Neural cell (in vitro differentiated cells): Measurements from ENCODE around the gene CHST11. TPM values are rescaled to one million over a fixed set of nuclear protein-coding genes. Genes with fewer than 3 reads are reported as not detected.

ENCODE experiments used
- H2AFZ ChIP-seq: fragments of 200-600, 300-800 bp; sonication (generic), shearing (Covaris generic); 2 replicates; pipeline ENCODE4 v1.6.0; 2014; ENCODE audit warnings: low read depth, mild to moderate bottlenecking, antibody characterized with exemption, low read length, moderate library complexity
- H3F3A ChIP-seq: fragments of 200-600 bp; shearing (Covaris generic); 2 replicates; pipeline ENCODE4 v1.6.1; 2016; ENCODE audit warnings: mild to moderate bottlenecking, moderate library complexity, mixed read lengths, antibody characterized with exemption, low read length; ENCODE audit not compliant: insufficient read depth, poor library complexity, severe bottlenecking
- H3K27ac ChIP-seq: fragments of 200-600, 300-800 bp; sonication (generic), shearing (Covaris generic); 2 replicates; pipeline ENCODE4 v1.5.1; 2014; ENCODE audit warnings: mild to moderate bottlenecking, low read length, moderate library complexity
- H3K27me3 ChIP-seq: fragments of 300-800, 200-600 bp; sonication (generic), shearing (Covaris generic); 2 replicates; pipeline ENCODE4 v1.6.0; 2014; ENCODE audit warnings: mild to moderate bottlenecking, low read depth, low read length, moderate library complexity; ENCODE audit not compliant: insufficient read depth
- H3K36me3 ChIP-seq: fragments of 300-800, 200-600 bp; sonication (generic), shearing (Covaris generic); 2 replicates; pipeline ENCODE4 v1.5.1; 2014; ENCODE audit warnings: mild to moderate bottlenecking, antibody characterized with exemption, low read length, moderate library complexity; ENCODE audit not compliant: insufficient read depth
- H3K4me2 ChIP-seq: fragments of 300-800, 200-600 bp; sonication (generic), shearing (Covaris generic); 2 replicates; pipeline ENCODE4 v1.6.0; 2014; ENCODE audit warnings: mild to moderate bottlenecking, low read length
- H3K4me3 ChIP-seq: fragments of 300-800, 200-600 bp; sonication (generic), shearing (Covaris generic); 2 replicates; pipeline ENCODE4 v1.5.1; 2014; ENCODE audit warnings: mild to moderate bottlenecking, low read length, moderate library complexity
- H3K79me2 ChIP-seq: fragments of 200-600 bp; shearing (Covaris generic); replicated peaks from 2 replicates; pipeline ENCODE4 v1.6.0; 2014; ENCODE audit warnings: mild to moderate bottlenecking, low read length, moderate library complexity; ENCODE audit not compliant: insufficient read depth
- H3K9ac ChIP-seq: fragments of 300-800, 200-600 bp; sonication (generic), shearing (Covaris generic); 2 replicates; pipeline ENCODE4 v1.6.1; 2016; ENCODE audit warnings: mild to moderate bottlenecking, low read length, mixed read lengths
- H3K9me2 ChIP-seq: fragments of 200-600 bp; shearing (Covaris generic); 2 replicates; pipeline ENCODE4 v1.6.1; 2016; ENCODE audit warnings: mild to moderate bottlenecking, low read length, mixed read lengths; ENCODE audit not compliant: insufficient read depth
- H3K9me3 ChIP-seq: fragments of 200-600, 300-800 bp; sonication (generic), shearing (Covaris generic); 2 replicates; pipeline ENCODE4 v1.6.1; 2016; ENCODE audit warnings: mild to moderate bottlenecking, mixed run types, low read length, moderate library complexity, mixed read lengths
- H4K20me1 ChIP-seq: fragments of 200-600 bp; shearing (Covaris generic); 2 replicates; pipeline ENCODE4 v1.6.1; 2016; ENCODE audit warnings: mild to moderate bottlenecking, mixed run types; ENCODE audit not compliant: insufficient read depth
- EP300 ChIP-seq: fragments of 450-650 bp; conservative IDR thresholded peaks from 2 replicates; pipeline ENCODE4 v1.6.1; 2014; ENCODE audit warnings: antibody characterized with exemption, mild to moderate bottlenecking, moderate library complexity; ENCODE audit not compliant: poor library complexity, severe bottlenecking
- EZH2 ChIP-seq: fragments of 200-600, 300-800 bp; shearing (Covaris generic), sonication (generic); IDR thresholded peaks from 2 replicates; pipeline ENCODE4 v1.6.1; 2014; ENCODE audit warnings: antibody characterized with exemption, low read length, borderline replicate concordance, mild to moderate bottlenecking; ENCODE audit not compliant: insufficient read depth, poor library complexity, severe bottlenecking
- MXI1 ChIP-seq: fragments of 450-650 bp; conservative IDR thresholded peaks from 2 replicates; pipeline ENCODE4 v1.6.1; 2014; ENCODE audit warnings: antibody characterized with exemption, mild to moderate bottlenecking; ENCODE audit not compliant: poor library complexity, severe bottlenecking
- POLR2AphosphoS5 ChIP-seq: IDR thresholded peaks from 2 replicates; pipeline ENCODE4 v1.6.1; 2012
- RAD21 ChIP-seq: fragments of 450-650 bp; conservative IDR thresholded peaks from 2 replicates; pipeline ENCODE4 v1.6.1; 2014; ENCODE audit warnings: antibody characterized with exemption, mild to moderate bottlenecking, moderate library complexity
- SMC3 ChIP-seq: fragments of 450-650 bp; conservative IDR thresholded peaks from 2 replicates; pipeline ENCODE4 v1.6.1; 2014; ENCODE audit warnings: antibody characterized with exemption, mild to moderate bottlenecking, moderate library complexity; ENCODE audit not compliant: poor library complexity
- TAF1 ChIP-seq: IDR thresholded peaks from 2 replicates; pipeline ENCODE4 v1.6.1; 2012; ENCODE audit warnings: low read depth
- polyA plus RNA-seq: library from polyadenylated mRNA; depleted of rRNA; stranded (reverse); fragments of >200 nt; gene quantifications from 2 replicates; pipeline ENCODE4 v1.2.3, GENCODE V29; 2014
- TF ChIP-seq, protein P1 (sequence below): fragments of 450-650 bp; IDR thresholded peaks from 2 replicates; pipeline ENCODE4 v1.5.1; 2014; ENCODE audit warnings: antibody characterized with exemption, mild to moderate bottlenecking, moderate library complexity; ENCODE audit not compliant: poor library complexity, severe bottlenecking
- TF ChIP-seq, protein P2 (sequence below): IDR thresholded peaks from 2 replicates; pipeline ENCODE4 v1.6.1; 2012; ENCODE audit warnings: borderline replicate concordance

Gene CHST11
- polyA plus RNA-seq, 1 donor from 2014 or later = 15.0 TPM

DNA sequence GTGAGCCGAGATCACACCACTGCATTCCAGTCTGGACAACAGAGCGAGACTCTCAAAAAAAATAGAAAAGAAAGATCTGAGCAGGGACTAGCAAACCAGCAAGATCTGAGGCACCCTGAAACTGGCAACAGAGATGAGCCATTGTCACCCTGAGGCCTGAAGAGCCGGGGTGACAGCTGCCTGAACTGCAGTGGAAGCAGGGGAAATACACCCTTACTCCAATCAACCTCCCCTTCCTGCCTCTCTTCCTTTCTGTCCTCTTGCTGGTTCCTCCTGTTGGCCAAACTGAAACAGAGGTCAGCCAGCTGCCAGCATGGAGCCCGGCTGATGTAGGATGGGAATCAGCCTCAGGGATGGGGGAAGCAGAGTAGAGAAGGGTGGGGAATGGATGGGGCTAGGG, 192.0 kb downstream of the CHST11 start:
- H3K4me2 ChIP-seq = no peak overlapping the region
- no peaks in the 10 kb centered on the region for H3K9me3 ChIP-seq
- H3K27ac ChIP-seq = no peak overlapping the region
- no peaks in the 10 kb centered on the region for H3K79me2 ChIP-seq
- no peaks in the 10 kb centered on the region for H3K9me2 ChIP-seq
- TF ChIP-seq MXI1 (no peak), SMC3 (no peak), EZH2 (no peak)
- TF ChIP-seq, protein P1, sequence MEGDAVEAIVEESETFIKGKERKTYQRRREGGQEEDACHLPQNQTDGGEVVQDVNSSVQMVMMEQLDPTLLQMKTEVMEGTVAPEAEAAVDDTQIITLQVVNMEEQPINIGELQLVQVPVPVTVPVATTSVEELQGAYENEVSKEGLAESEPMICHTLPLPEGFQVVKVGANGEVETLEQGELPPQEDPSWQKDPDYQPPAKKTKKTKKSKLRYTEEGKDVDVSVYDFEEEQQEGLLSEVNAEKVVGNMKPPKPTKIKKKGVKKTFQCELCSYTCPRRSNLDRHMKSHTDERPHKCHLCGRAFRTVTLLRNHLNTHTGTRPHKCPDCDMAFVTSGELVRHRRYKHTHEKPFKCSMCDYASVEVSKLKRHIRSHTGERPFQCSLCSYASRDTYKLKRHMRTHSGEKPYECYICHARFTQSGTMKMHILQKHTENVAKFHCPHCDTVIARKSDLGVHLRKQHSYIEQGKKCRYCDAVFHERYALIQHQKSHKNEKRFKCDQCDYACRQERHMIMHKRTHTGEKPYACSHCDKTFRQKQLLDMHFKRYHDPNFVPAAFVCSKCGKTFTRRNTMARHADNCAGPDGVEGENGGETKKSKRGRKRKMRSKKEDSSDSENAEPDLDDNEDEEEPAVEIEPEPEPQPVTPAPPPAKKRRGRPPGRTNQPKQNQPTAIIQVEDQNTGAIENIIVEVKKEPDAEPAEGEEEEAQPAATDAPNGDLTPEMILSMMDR = no peak
- no peaks in the 10 kb centered on the region for H3K27me3 ChIP-seq
- H3K4me3 ChIP-seq = no peak overlapping the region
- H4K20me1 ChIP-seq = no peaks in the 10 kb centered on the region
- no peak overlapping the region for H2AFZ ChIP-seq
- no peak overlapping the region for H3K9ac ChIP-seq
- H3F3A ChIP-seq = no peaks in the 10 kb centered on the region
- no peaks in the 10 kb centered on the region for H3K36me3 ChIP-seq

DNA sequence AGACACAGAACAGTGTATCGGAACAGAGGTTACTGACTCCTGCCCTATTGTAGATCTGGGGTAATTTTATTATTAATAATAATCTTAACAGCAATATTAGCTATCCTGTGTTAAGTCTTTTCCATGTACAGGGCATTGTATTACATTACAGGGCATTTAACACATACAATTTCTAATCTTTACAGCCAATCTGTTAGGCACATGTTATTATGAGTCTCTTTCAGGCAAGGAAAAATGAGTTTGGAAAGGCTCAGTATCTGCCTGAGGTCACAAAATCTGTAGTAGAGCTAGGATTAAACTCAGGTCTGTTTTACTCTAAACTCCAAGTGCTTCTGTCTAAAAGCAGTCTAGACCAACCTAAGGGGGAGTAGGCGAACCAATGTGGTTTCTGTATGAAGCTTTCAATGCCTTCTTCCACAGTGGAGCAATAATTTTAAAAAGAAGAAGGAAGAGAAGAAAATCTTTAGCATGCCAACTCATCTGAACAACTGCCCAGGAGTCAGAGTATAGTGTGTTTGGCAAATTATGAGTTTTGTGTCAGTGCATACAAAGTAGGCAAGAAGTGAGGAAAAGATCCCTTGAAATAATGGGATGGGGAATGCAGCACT, 192.6 kb downstream of the CHST11 start:
- Histone ChIP-seq H3K4me3 (no peak overlapping the region), H3K36me3 (no peaks in the 10 kb centered on the region), H3K9me3 (no peaks in the 10 kb centered on the region), H3K9ac (no peak overlapping the region), H2AFZ (no peak overlapping the region), H4K20me1 (no peaks in the 10 kb centered on the region), H3K27ac (no peak overlapping the region), H3F3A (no peaks in the 10 kb centered on the region), H3K27me3 (no peaks in the 10 kb centered on the region), H3K9me2 (no peaks in the 10 kb centered on the region), H3K4me2 (no peak overlapping the region), H3K79me2 (no peaks in the 10 kb centered on the region)
- TF ChIP-seq TAF1 (no peak), POLR2AphosphoS5 (no peak), RAD21 (no peak), EP300 (no peak), MXI1 (no peak), SMC3 (no peak), EZH2 (no peak)
- TF ChIP-seq, protein P2, sequence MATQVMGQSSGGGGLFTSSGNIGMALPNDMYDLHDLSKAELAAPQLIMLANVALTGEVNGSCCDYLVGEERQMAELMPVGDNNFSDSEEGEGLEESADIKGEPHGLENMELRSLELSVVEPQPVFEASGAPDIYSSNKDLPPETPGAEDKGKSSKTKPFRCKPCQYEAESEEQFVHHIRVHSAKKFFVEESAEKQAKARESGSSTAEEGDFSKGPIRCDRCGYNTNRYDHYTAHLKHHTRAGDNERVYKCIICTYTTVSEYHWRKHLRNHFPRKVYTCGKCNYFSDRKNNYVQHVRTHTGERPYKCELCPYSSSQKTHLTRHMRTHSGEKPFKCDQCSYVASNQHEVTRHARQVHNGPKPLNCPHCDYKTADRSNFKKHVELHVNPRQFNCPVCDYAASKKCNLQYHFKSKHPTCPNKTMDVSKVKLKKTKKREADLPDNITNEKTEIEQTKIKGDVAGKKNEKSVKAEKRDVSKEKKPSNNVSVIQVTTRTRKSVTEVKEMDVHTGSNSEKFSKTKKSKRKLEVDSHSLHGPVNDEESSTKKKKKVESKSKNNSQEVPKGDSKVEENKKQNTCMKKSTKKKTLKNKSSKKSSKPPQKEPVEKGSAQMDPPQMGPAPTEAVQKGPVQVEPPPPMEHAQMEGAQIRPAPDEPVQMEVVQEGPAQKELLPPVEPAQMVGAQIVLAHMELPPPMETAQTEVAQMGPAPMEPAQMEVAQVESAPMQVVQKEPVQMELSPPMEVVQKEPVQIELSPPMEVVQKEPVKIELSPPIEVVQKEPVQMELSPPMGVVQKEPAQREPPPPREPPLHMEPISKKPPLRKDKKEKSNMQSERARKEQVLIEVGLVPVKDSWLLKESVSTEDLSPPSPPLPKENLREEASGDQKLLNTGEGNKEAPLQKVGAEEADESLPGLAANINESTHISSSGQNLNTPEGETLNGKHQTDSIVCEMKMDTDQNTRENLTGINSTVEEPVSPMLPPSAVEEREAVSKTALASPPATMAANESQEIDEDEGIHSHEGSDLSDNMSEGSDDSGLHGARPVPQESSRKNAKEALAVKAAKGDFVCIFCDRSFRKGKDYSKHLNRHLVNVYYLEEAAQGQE = no peak
- TF ChIP-seq, protein P1 = no peak
